OCI-LY3 (cell line): Measurements from ENCODE around the gene DNAH1.

Source experiments
- EZH2phosphoT487 ChIP-seq: fragments of 200-600 bp; shearing (Covaris generic); IDR thresholded peaks from 2 replicates; pipeline ENCODE4 v1.6.1; 2018; ENCODE audit warnings: antibody characterized with exemption, mixed run types, low read depth
- TF ChIP-seq, protein P1 (sequence below): fragments of 200-600, 300-600 bp; sonication (generic); IDR thresholded peaks from 2 replicates; pipeline ENCODE4 v1.5.1; 2014; ENCODE audit warnings: antibody characterized with exemption, low read length, low read depth

DNA sequence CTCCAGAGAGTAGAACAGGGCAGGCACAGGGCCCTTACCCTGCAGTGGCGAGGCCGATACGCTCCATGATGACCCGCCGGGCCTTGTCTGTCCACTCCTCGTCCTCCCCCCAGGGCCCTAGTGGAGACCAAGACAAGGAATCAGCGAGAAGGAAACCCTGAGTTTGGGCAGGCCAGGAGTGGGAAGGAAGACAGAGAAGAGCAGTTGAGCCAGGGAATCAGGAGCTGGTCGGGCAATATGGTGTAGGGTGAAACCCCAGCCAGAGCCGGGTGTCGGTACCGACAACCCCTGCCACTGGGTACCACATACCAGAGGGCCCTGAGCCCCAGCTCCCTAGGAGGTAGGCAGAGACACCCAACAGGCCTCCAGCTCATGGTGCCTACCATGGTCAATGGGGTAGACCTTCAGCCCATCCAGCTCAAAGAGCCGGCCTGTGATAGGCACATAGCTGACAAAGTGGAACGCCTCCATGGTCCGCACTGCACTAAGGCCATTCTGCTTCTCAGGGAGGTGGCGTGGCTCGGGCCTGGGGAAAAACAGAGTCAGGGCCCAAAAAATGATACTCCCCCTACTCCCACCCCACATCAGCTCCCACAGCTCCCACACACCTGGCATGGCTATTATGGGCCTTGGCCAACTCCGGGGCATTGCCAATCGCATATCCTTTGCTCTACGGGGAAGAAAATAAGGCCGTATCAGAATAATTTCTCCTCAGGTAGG lies 90.8 kb downstream of the DNAH1 start:
- TF ChIP-seq, protein P1, sequence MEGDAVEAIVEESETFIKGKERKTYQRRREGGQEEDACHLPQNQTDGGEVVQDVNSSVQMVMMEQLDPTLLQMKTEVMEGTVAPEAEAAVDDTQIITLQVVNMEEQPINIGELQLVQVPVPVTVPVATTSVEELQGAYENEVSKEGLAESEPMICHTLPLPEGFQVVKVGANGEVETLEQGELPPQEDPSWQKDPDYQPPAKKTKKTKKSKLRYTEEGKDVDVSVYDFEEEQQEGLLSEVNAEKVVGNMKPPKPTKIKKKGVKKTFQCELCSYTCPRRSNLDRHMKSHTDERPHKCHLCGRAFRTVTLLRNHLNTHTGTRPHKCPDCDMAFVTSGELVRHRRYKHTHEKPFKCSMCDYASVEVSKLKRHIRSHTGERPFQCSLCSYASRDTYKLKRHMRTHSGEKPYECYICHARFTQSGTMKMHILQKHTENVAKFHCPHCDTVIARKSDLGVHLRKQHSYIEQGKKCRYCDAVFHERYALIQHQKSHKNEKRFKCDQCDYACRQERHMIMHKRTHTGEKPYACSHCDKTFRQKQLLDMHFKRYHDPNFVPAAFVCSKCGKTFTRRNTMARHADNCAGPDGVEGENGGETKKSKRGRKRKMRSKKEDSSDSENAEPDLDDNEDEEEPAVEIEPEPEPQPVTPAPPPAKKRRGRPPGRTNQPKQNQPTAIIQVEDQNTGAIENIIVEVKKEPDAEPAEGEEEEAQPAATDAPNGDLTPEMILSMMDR = no peak
- TF ChIP-seq EZH2phosphoT487 = no peak
